CD4-positive, alpha-beta memory T cell (primary cell): Measurements from ENCODE around the gene HMGN4. TPM values are rescaled to one million over a fixed set of nuclear protein-coding genes. Genes with fewer than 3 reads are reported as not detected.

Source experiments
- CTCF ChIA-PET: fragments of 350-600 bp; sonication (Branson Sonifier 250); formaldehyde crosslinking; loops from one replicate; lab custom pipeline; 2021; ENCODE audit warnings: inconsistent platforms; ENCODE audit not compliant: partially characterized antibody; lab: Charles Lee
- POLR2A ChIA-PET: fragments of 350-600 bp; sonication (Branson Sonifier 250); formaldehyde crosslinking; loops from one replicate; lab custom pipeline; 2021; ENCODE audit not compliant: partially characterized antibody; lab: Charles Lee
- DNase-seq, 5 donors: peaks; one replicate each; pipeline versions ENCODE4 v3.0.0 to v3.0.0-alpha.2; 2020 to 2022; ENCODE audit warnings: mixed read lengths in 1 of 5
- H3K27ac ChIP-seq: one replicate; pipeline ENCODE4 v1.7.0; 2013; ENCODE audit warnings: low read depth, low read length
- H3K27me3 ChIP-seq: 2 replicates; pipeline ENCODE4 v1.7.0; 2013; ENCODE audit warnings: mild to moderate bottlenecking, low read length, moderate library complexity; ENCODE audit not compliant: insufficient read depth
- H3K36me3 ChIP-seq: 2 replicates; pipeline ENCODE4 v1.7.0; 2013; ENCODE audit warnings: mild to moderate bottlenecking, low read length, moderate library complexity; ENCODE audit not compliant: insufficient read depth
- H3K4me1 ChIP-seq: 2 replicates; pipeline ENCODE4 v1.7.0; 2013; ENCODE audit warnings: mild to moderate bottlenecking, low read length, moderate library complexity; ENCODE audit not compliant: insufficient read depth
- H3K4me3 ChIP-seq, 2 donors: one replicate each; pipeline ENCODE4 v1.7.0; 2013; ENCODE audit warnings: low read length in 2 of 2, mild to moderate bottlenecking in 1 of 2
- H3K9me3 ChIP-seq, 2 donors: one replicate each; pipeline ENCODE4 v1.7.0; 2013; ENCODE audit warnings: low read length in 2 of 2, control low read depth in 1 of 2; ENCODE audit not compliant: control insufficient read depth in 1 of 2
- H3K27ac Mint-ChIP-seq, 7 donors: one replicate each; pipeline ENCODE4 v1.8.0; 2020 to 2021; ENCODE audit warnings: mixed read lengths in 7 of 7, mild to moderate bottlenecking in 6 of 7, inconsistent platforms in 3 of 7, moderate library complexity in 3 of 7
- H3K27me3 Mint-ChIP-seq, 2 donors: one replicate each; pipeline ENCODE4 v1.8.0; 2020 to 2021; ENCODE audit warnings: mixed read lengths in 2 of 2
- H3K36me3 Mint-ChIP-seq, 2 donors: one replicate each; pipeline ENCODE4 v1.8.0; 2020 to 2021; ENCODE audit warnings: mixed read lengths in 2 of 2, inconsistent platforms in 1 of 2, mild to moderate bottlenecking in 1 of 2
- H3K4me1 Mint-ChIP-seq, 4 donors: one replicate each; pipeline ENCODE4 v1.8.0; 2020 to 2021; ENCODE audit warnings: mixed read lengths in 4 of 4, mild to moderate bottlenecking in 1 of 4
- H3K4me3 Mint-ChIP-seq, 8 donors: one replicate each; pipeline ENCODE4 v1.8.0; 2020 to 2021; ENCODE audit warnings: mixed read lengths in 8 of 8, mild to moderate bottlenecking in 7 of 8, moderate library complexity in 6 of 8, inconsistent platforms in 3 of 8
- H3K9me3 Mint-ChIP-seq, 8 donors: one replicate each; pipeline ENCODE4 v1.8.0; 2020 to 2021; ENCODE audit warnings: mixed read lengths in 8 of 8, mild to moderate bottlenecking in 5 of 8, inconsistent platforms in 3 of 8, moderate library complexity in 1 of 8
- intact Hi-C: fragments of 100-400 bp; cut with micrococcal nuclease; formaldehyde crosslinking; loops from one replicate; pipeline ENCODE4 v1.15.1; 2023
- polyA plus RNA-seq, 2 donors: library from polyadenylated mRNA; unstranded; fragments of 300-500 nt; fragmentation: Illumina TruSeq; gene quantifications; one replicate each; pipeline ENCODE4 v1.2.3, GENCODE V29; 2021
- total RNA-seq, 2 experiments: library from RNA; stranded (reverse); gene quantifications; one replicate each; pipeline ENCODE4 v1.2.3, GENCODE V29; 2021

Gene HMGN4
- total and polyA plus RNA-seq, 4 experiments from 2014 or later, result 102 to 305 (median 130) TPM

GRCh38 chr6:26536571-26537159 is 1.5 kb upstream of the HMGN4 start:
- DNase-seq, result peak in 4 of 5 donors; percentile 35 to 77 (median 39)
- Histone ChIP-seq H3K4me1 (peaks cover 69% of the 10 kb centered on the region), H3K27me3 (no peaks in the 10 kb centered on the region), H3K27ac (peak overlapping the region; percentile 90), H3K9me3 (no peaks in the 10 kb centered on the region), H3K36me3 (peaks cover 5% of the 10 kb centered on the region), H3K4me3 (peak overlapping the region; percentile 83 to 90)
- Mint-ChIP-seq H3K36me3 (peaks cover 12 to 47% of the 10 kb centered on the region in 2 donors), H3K4me1 (peaks cover 47 to 78% (median 60%) of the 10 kb centered on the region in 4 donors), H3K27ac (peak overlapping the region; percentile 94 to 99 (median 97)), H3K9me3 (peaks cover 0 to 17% (median 4%) of the 10 kb centered on the region in 8 donors), H3K4me3 (peak overlapping the region; percentile 89 to 98 (median 93)), H3K27me3 (peaks cover 7 to 10% of the 10 kb centered on the region in 2 donors)
- intact Hi-C loops, result loop anchor here (1.0 to 10.0 kb wide), 5 partner anchors 15 to 482 kb away; partner anchors contain the start of genes ABT1 and BTN3A1
- ChIA-PET CTCF (interaction anchor here (1.1 to 5.0 kb wide), 7 partner anchors 14 to 97 kb away, joined by 3 to 50 read pairs (median 7); no protein-coding TSS in a partner anchor), POLR2A (interaction anchor here (0.6 to 6.5 kb wide), 50 partner anchors 8 to 1356 kb away, joined by 3 to 181 read pairs (median 7); partner anchors contain the start of gene BTN1A1)

- peaks cover 0 to 17% (median 3%) of the 10 kb centered on the region in 8 donors for H3K9me3 Mint-ChIP-seq
- DNase-seq, result peak; percentile 89 to 92 (median 91)
- H3K27ac ChIP-seq, result peak overlapping the region; percentile 90
- intact Hi-C loops, result loop anchor here (1.0 to 10.0 kb wide), 5 partner anchors 16 to 483 kb away; partner anchors contain the start of genes ABT1 and BTN3A1
- no peaks in the 10 kb centered on the region for H3K27me3 ChIP-seq
- H3K4me3 ChIP-seq, result peak overlapping the region; percentile 83 to 90
- H3K4me3 Mint-ChIP-seq, result peak overlapping the region; percentile 89 to 98 (median 93)
- ChIA-PET CTCF (interaction anchor here (0.9 to 5.0 kb wide), 11 partner anchors 14 to 195 kb away, joined by 3 to 50 read pairs (median 7); no protein-coding TSS in a partner anchor), POLR2A (interaction anchor here (0.6 to 6.5 kb wide), 73 partner anchors 9 to 1356 kb away, joined by 3 to 181 read pairs (median 5); partner anchors contain the start of genes BTN1A1, BTN2A1 and BTN2A2)
- peak overlapping the region; percentile 94 to 99 (median 97) for H3K27ac Mint-ChIP-seq
- H3K4me1 ChIP-seq, result peaks cover 69% of the 10 kb centered on the region
- H3K4me1 Mint-ChIP-seq, result peaks cover 45 to 77% (median 59%) of the 10 kb centered on the region in 4 donors
- H3K36me3 ChIP-seq, result peaks cover 5% of the 10 kb centered on the region
- H3K27me3 Mint-ChIP-seq, result peaks cover 7 to 10% of the 10 kb centered on the region in 2 donors
- no peaks in the 10 kb centered on the region for H3K9me3 ChIP-seq
- peaks cover 12 to 48% of the 10 kb centered on the region in 2 donors for H3K36me3 Mint-ChIP-seq
These were observed 863 bp upstream of the HMGN4 start for GRCh38 chr6:26537160-26537845.

GRCh38 chr6:26538572-26538902 is 371 bp downstream of the HMGN4 start:
- ChIA-PET POLR2A (interaction anchor here (0.6 to 6.5 kb wide), 39 partner anchors 12 to 1333 kb away, joined by 3 to 181 read pairs (median 8); partner anchors contain the start of genes BTN1A1, BTN2A1 and ZNF184), CTCF (interaction anchor here (0.7 to 5.0 kb wide), 9 partner anchors 12 to 196 kb away, joined by 3 to 50 read pairs (median 7); no protein-coding TSS in a partner anchor)
- Mint-ChIP-seq H3K27ac (peak overlapping the region; percentile 89 to 99 (median 97)), H3K9me3 (peaks cover 0 to 9% (median 1%) of the 10 kb centered on the region in 8 donors), H3K27me3 (peaks cover 3 to 6% of the 10 kb centered on the region in 2 donors), H3K4me3 (peak overlapping the region; percentile 89 to 98 (median 93)), H3K4me1 (peaks cover 39 to 73% (median 54%) of the 10 kb centered on the region in 4 donors), H3K36me3 (peaks cover 12 to 49% of the 10 kb centered on the region in 2 donors)
- Histone ChIP-seq H3K4me1 (peaks cover 61% of the 10 kb centered on the region), H3K27ac (peak overlapping the region; percentile 90), H3K36me3 (peaks cover 5% of the 10 kb centered on the region), H3K4me3 (peak overlapping the region; percentile 83 to 90), H3K27me3 (no peaks in the 10 kb centered on the region), H3K9me3 (no peaks in the 10 kb centered on the region)
- peak in 1 of 5 donors; percentile 18 for DNase-seq
- intact Hi-C loops, result loop anchor here (1.0 to 10.0 kb wide), 7 partner anchors 30 to 484 kb away; partner anchors contain the start of gene BTN3A1

GRCh38 chr6:26539071-26539615 is 977 bp downstream of the HMGN4 start:
- peaks cover 6% of the 10 kb centered on the region for H3K36me3 ChIP-seq
- peaks cover 3 to 6% of the 10 kb centered on the region in 2 donors for H3K27me3 Mint-ChIP-seq
- peak overlapping the region; percentile 89 to 99 (median 97) for H3K27ac Mint-ChIP-seq
- H3K4me1 ChIP-seq, result peaks cover 56% of the 10 kb centered on the region
- peaks cover 40 to 74% (median 54%) of the 10 kb centered on the region in 4 donors for H3K4me1 Mint-ChIP-seq
- H3K4me3 ChIP-seq, result peak overlapping the region; percentile 83 to 90
- peaks cover 0 to 9% (median 1%) of the 10 kb centered on the region in 8 donors for H3K9me3 Mint-ChIP-seq
- no peak for DNase-seq
- ChIA-PET POLR2A (interaction anchor here (0.6 to 6.5 kb wide), 14 partner anchors 12 to 940 kb away, joined by 3 to 181 read pairs (median 10); partner anchors contain the start of gene ZNF184), CTCF (interaction anchor here (0.7 to 5.0 kb wide), 8 partner anchors 12 to 197 kb away, joined by 3 to 50 read pairs (median 6); no protein-coding TSS in a partner anchor)
- H3K27ac ChIP-seq, result peak overlapping the region; percentile 90
- intact Hi-C loops, result loop anchor here (5.0 to 10.0 kb wide), 2 partner anchors 137 to 484 kb away; partner anchors contain the start of gene BTN3A1
- H3K4me3 Mint-ChIP-seq, result peak overlapping the region; percentile 89 to 98 (median 93)
- H3K9me3 ChIP-seq, result no peaks in the 10 kb centered on the region
- H3K27me3 ChIP-seq, result no peaks in the 10 kb centered on the region
- H3K36me3 Mint-ChIP-seq, result peaks cover 17 to 54% of the 10 kb centered on the region in 2 donors

GRCh38 chr6:26541579-26541978 is 3.4 kb downstream of the HMGN4 start:
- no peaks in the 10 kb centered on the region for H3K27me3 ChIP-seq
- H3K9me3 ChIP-seq, result no peaks in the 10 kb centered on the region
- no peak overlapping the region for H3K27ac ChIP-seq
- Mint-ChIP-seq H3K27me3 (peaks cover 3 to 6% of the 10 kb centered on the region in 2 donors), H3K27ac (peak overlapping the region in 5 of 7 donors; percentile 7 to 79 (median 62)), H3K4me1 (peaks cover 37 to 68% (median 49%) of the 10 kb centered on the region in 4 donors), H3K4me3 (peak overlapping the region in 4 of 8 donors; percentile 25 to 54 (median 40)), H3K36me3 (peaks cover 33 to 75% of the 10 kb centered on the region in 2 donors), H3K9me3 (peaks cover 0 to 9% (median 1%) of the 10 kb centered on the region in 8 donors)
- H3K4me1 ChIP-seq, result peaks cover 41% of the 10 kb centered on the region
- POLR2A ChIA-PET, result interaction anchor here (1.2 to 1.8 kb wide), 3 partner anchors 9 to 325 kb away, joined by 3 to 10 read pairs (median 4); a partner anchor contains a TSS
- no peak overlapping the region for H3K4me3 ChIP-seq
- intact Hi-C loops, result no loop called here
- DNase-seq, result no peak
- CTCF ChIA-PET, result interaction anchor here (0.6 to 1.6 kb wide), 5 partner anchors 9 to 200 kb away, joined by 3 to 6 read pairs (median 4); no protein-coding TSS in a partner anchor
- peaks cover 20% of the 10 kb centered on the region for H3K36me3 ChIP-seq

- H3K4me1 Mint-ChIP-seq, result peaks cover 27 to 46% (median 37%) of the 10 kb centered on the region in 4 donors
- POLR2A ChIA-PET, result interaction anchor here (0.6 to 1.0 kb wide), 3 partner anchors 9 to 347 kb away, joined by 3 to 6 read pairs (median 3); a partner anchor contains a TSS
- H3K4me3 Mint-ChIP-seq, result peak overlapping the region in 1 of 8 donors; percentile 3
These were observed 5.8 kb downstream of the HMGN4 start for GRCh38 chr6:26543953-26544352.

More at GRCh38 chr6:26543953-26544352, 5.8 kb downstream of the HMGN4 start:
- Histone ChIP-seq H3K27me3 (no peaks in the 10 kb centered on the region), H3K9me3 (no peaks in the 10 kb centered on the region), H3K27ac (no peak overlapping the region), H3K36me3 (peaks cover 20% of the 10 kb centered on the region), H3K4me3 (no peak overlapping the region), H3K4me1 (peaks cover 32% of the 10 kb centered on the region)
- Mint-ChIP-seq H3K9me3 (no peaks in the 10 kb centered on the region), H3K27ac (peak overlapping the region in 6 of 7 donors; percentile 0 to 75 (median 27)), H3K36me3 (peaks cover 38 to 62% of the 10 kb centered on the region in 2 donors), H3K27me3 (no peaks in the 10 kb centered on the region)
- CTCF ChIA-PET, result interaction anchor here (0.6 kb wide), 1 partner anchor 12 kb away, joined by 3 read pairs; no protein-coding TSS in a partner anchor
- intact Hi-C loops, result loop anchor here (1.0 kb wide), 1 partner anchor 203 kb away; no protein-coding TSS in a partner anchor
- DNase-seq, result peak in 2 of 5 donors; percentile 18 to 30
